ENCODE data around the gene CDKAL1. TPM values are rescaled to one million over a fixed set of nuclear protein-coding genes. Genes with fewer than 3 reads are reported as not detected.

The CDKAL1 gene
- total RNA-seq, 1 experiment from 2014 or later, result 11.8 TPM

DNA sequence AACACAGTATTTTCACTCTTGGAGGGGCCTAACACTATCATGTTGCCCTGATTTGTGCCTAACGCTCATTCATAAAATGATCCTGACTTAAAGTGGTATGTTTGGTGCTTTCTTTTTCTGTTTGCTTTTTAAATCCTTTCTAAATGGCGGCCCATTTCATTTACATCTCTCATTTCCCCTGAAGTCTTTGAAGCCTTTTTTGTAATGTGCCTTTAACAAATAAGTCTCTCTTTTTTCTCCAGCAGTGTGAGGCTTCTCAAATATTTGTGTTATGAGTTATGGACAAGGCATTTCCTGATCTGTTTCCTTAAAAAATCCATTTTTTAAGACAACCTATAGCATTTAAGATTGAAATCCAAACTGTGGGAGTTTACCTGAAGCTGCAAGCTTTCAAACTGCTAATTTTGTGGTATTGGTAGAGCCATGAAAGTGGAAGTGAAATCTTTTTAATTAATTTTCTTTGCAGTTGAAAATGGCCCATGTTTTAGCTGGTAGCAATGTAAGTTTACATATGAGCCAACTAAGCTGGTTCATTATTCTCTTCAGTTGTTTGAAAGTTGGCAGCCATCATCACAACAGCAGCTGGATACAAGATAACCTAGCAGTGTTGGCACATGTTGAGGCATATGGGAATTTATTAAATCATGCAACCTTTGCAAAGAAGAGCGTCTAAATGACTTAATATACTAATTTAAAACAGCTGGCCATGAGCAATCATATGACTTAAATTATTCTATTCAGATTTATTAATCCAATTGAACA lies 469.7 kb downstream of the CDKAL1 start:
- H3K36me3 Mint-ChIP-seq (ENCODE audit: insufficient read depth, unreplicated experiment), result no peaks in the 10 kb centered on the region
- TF ChIP-seq, protein P1, sequence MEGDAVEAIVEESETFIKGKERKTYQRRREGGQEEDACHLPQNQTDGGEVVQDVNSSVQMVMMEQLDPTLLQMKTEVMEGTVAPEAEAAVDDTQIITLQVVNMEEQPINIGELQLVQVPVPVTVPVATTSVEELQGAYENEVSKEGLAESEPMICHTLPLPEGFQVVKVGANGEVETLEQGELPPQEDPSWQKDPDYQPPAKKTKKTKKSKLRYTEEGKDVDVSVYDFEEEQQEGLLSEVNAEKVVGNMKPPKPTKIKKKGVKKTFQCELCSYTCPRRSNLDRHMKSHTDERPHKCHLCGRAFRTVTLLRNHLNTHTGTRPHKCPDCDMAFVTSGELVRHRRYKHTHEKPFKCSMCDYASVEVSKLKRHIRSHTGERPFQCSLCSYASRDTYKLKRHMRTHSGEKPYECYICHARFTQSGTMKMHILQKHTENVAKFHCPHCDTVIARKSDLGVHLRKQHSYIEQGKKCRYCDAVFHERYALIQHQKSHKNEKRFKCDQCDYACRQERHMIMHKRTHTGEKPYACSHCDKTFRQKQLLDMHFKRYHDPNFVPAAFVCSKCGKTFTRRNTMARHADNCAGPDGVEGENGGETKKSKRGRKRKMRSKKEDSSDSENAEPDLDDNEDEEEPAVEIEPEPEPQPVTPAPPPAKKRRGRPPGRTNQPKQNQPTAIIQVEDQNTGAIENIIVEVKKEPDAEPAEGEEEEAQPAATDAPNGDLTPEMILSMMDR (IDR thresholded peaks at IDR 0.05; ENCODE audit: unreplicated experiment), result no peak
- POLR2A ChIA-PET, result interaction anchor here (1.1 to 1.5 kb wide), 2 partner anchors 11 to 19 kb away, joined by 3 to 6 read pairs; no protein-coding TSS in a partner anchor

DNA sequence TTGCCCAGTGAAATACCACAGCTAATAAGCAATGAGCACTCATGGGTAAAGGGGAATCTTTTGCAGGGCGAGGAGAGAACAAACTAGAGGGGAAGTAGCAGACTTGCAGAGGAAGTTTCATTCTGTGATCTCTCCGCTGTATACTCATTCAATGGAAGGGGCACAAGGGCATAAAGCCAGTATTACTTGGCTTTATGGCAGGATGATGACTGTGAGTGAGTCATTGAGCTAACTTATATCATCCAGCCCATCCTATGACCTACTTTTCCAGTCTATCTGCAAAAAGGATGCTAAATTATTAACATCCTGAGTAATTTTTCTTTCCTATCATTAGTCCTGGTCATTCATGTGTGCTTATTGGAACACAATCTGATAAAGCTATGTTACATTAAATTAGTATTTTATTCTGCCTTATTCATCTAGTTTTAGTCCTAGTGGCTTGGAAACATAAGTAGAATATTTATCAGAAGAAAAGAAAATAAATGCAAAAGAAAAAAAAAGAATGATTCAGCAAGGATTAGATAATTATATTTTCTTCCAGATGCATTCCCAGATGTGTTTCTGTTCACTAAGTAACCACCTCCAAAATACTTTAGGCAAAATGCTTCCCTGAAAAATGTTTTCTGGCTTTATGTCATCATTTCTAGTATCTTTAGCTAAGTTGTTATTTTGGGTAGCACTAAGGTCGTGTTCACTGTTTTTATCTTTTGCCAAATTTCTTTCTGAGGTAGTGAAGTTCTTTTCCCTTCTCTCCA lies 471.7 kb downstream of the CDKAL1 start:
- H3K36me3 Mint-ChIP-seq (ENCODE audit: insufficient read depth, unreplicated experiment), result no peaks in the 10 kb centered on the region
- intact Hi-C loops (cut with micrococcal nuclease), result no loop called here
- ChIA-PET CTCF (interaction anchor here (0.5 to 0.7 kb wide), 2 partner anchors 15 to 172 kb away, joined by 3 read pairs; no protein-coding TSS in a partner anchor), POLR2A (interaction anchor here (0.5 kb wide), 1 partner anchor 100 kb away, joined by 3 read pairs; no protein-coding TSS in a partner anchor)
- peaks cover 31% of the 10 kb centered on the region for H3K4me1 Mint-ChIP-seq (ENCODE audit: insufficient read depth, unreplicated experiment)
- H3K27ac Mint-ChIP-seq (ENCODE audit: low read depth, unreplicated experiment), result no peak overlapping the region
- H3K4me3 Mint-ChIP-seq (ENCODE audit: unreplicated experiment), result no peak overlapping the region
- no peaks in the 10 kb centered on the region for H3K9me3 Mint-ChIP-seq (ENCODE audit: unreplicated experiment)
- TF ChIP-seq, protein P1 (IDR thresholded peaks at IDR 0.05; ENCODE audit: unreplicated experiment), result no peak
- no TSS peak for BruUV-seq (replicated peaks)
- H3K27me3 Mint-ChIP-seq (ENCODE audit: insufficient read depth, unreplicated experiment), result no peaks in the 10 kb centered on the region
- peak; percentile 84 for DNase-seq (ENCODE audit: unreplicated experiment)

More for the DNA sequence above, 469.7 kb downstream of the CDKAL1 start:
- Mint-ChIP-seq H3K4me1 (ENCODE audit: insufficient read depth, unreplicated experiment) (peaks cover 32% of the 10 kb centered on the region), H3K4me3 (ENCODE audit: unreplicated experiment) (no peak overlapping the region), H3K27me3 (ENCODE audit: insufficient read depth, unreplicated experiment) (no peaks in the 10 kb centered on the region), H3K9me3 (ENCODE audit: unreplicated experiment) (no peaks in the 10 kb centered on the region), H3K27ac (ENCODE audit: low read depth, unreplicated experiment) (peak overlapping the region; percentile 82)
- intact Hi-C loops (cut with micrococcal nuclease), result no loop called here
- peak; percentile 38 for DNase-seq (ENCODE audit: unreplicated experiment)
- no TSS peak for BruUV-seq (replicated peaks)
- CTCF ChIA-PET, result interaction anchor here (0.6 kb wide), 2 partner anchors 16 to 587 kb away, joined by 3 to 6 read pairs; no protein-coding TSS in a partner anchor

DNA sequence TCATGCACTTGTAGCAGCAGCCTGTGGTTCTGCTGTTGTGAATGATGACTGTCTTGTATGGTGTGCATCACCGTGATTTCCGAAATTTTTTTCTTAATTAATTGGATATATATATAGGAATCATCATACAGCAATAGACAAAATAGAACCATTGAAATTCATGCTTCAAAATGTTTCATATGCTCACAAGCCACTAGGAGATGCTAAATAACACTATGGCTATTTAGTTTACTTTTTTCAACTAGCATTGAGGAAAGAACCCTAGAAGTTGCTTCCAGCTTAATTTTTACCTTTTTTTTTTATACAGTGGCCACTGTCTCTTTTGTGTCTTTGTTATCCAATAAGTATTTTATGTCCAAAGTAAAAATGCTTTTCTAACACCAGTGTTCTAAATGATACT lies 485.4 kb downstream of the CDKAL1 start:
- no TSS peak for BruUV-seq (replicated peaks)
- Mint-ChIP-seq H3K4me1 (ENCODE audit: insufficient read depth, unreplicated experiment) (peaks cover 18% of the 10 kb centered on the region), H3K9me3 (ENCODE audit: unreplicated experiment) (peaks cover 8% of the 10 kb centered on the region), H3K27me3 (ENCODE audit: insufficient read depth, unreplicated experiment) (no peaks in the 10 kb centered on the region), H3K4me3 (ENCODE audit: unreplicated experiment) (no peak overlapping the region), H3K27ac (ENCODE audit: low read depth, unreplicated experiment) (no peak overlapping the region), H3K36me3 (ENCODE audit: insufficient read depth, unreplicated experiment) (no peaks in the 10 kb centered on the region)
- intact Hi-C loops (cut with micrococcal nuclease), result loop anchor here (2.0 to 10.0 kb wide), 2 partner anchors 455 to 569 kb away; no protein-coding TSS in a partner anchor
- ChIA-PET POLR2A (no interaction called here), CTCF (no interaction called here)
- DNase-seq (ENCODE audit: unreplicated experiment), result no peak
- TF ChIP-seq, protein P1 (IDR thresholded peaks at IDR 0.05; ENCODE audit: unreplicated experiment), result peak; percentile 36
